Thyroid gland (tissue), 4 donors: ENCODE data around the gene CLEC11A.

Experiments used
- POLR2A ChIP-seq, 2 donors: fragments of 450-650 bp; IDR thresholded peaks; one replicate each; pipeline ENCODE4 v1.6.1; 2017; ENCODE audit warnings: antibody characterized with exemption in 2 of 2, mild to moderate bottlenecking in 2 of 2, moderate library complexity in 1 of 2
- TF ChIP-seq, protein P1 (sequence below), 6 experiments: fragments of 200-600 bp in 3 of 6; fragments of 450-650 bp in 3 of 6; sonication (generic) in 3 of 6; IDR thresholded peaks; one replicate each; pipeline ENCODE4 v1.5.1; 2016 to 2019; ENCODE audit warnings: antibody characterized with exemption in 6 of 6, mild to moderate bottlenecking in 2 of 6, inconsistent platforms in 1 of 6, moderate library complexity in 1 of 6

DNA sequence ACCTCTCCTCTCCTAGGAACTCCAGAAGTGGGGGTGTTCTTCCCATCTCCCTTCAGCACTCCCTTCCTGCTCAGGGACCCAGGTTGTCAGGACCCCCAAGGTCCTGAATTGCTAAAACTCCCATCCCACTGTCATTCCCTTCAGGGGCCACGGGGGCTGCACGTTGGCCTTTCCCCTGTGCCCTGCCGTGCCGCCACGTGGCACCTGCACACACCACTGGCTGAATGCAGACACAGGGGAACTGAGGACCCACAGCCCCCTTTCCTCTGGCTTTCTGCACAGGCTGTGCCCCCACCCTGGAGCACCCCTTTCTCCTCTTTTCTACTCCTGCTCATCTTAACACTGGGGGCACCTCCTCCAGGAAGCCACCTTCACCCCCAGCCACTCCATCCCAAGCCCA, 12.6 kb upstream of the CLEC11A start:
- TF ChIP-seq POLR2A (IDR thresholded peaks at IDR 0.05), result no peak
- TF ChIP-seq, protein P1, sequence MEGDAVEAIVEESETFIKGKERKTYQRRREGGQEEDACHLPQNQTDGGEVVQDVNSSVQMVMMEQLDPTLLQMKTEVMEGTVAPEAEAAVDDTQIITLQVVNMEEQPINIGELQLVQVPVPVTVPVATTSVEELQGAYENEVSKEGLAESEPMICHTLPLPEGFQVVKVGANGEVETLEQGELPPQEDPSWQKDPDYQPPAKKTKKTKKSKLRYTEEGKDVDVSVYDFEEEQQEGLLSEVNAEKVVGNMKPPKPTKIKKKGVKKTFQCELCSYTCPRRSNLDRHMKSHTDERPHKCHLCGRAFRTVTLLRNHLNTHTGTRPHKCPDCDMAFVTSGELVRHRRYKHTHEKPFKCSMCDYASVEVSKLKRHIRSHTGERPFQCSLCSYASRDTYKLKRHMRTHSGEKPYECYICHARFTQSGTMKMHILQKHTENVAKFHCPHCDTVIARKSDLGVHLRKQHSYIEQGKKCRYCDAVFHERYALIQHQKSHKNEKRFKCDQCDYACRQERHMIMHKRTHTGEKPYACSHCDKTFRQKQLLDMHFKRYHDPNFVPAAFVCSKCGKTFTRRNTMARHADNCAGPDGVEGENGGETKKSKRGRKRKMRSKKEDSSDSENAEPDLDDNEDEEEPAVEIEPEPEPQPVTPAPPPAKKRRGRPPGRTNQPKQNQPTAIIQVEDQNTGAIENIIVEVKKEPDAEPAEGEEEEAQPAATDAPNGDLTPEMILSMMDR (IDR thresholded peaks at IDR 0.05), result no peak
